ENCODE data around the gene CHST11.

The CHST11 gene

DNA sequence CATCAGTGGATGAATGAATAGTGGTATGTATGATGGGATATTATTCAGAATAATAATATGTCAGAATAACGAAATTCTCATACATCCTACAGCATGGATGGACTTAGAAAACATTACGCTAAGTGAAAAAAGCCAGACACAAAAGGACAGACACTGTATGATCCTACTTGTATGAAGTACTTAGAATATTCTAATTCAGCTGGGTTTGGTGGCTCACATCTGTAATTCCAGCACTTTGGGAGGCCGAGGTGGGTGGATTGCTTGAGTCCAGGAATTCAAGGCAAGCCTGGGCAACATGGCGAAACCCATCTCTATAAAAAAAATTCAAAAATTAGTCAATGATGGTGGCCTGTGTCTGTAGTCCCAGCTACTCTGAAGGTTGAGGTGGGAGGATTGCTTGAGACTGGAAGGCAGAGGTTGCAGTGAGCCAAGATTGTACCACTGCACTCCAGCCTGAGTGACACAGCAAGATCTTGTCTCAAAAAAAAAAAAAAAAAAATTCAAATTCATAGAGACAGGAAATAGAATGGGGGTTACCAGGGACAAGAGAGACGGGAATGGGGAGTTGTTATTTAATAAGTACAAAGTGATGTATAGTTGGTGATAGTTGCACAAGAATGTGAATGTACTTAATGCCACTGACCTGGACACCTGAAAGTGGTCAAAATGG lies 132.3 kb downstream of the CHST11 start:
- DNase-seq: no peak

DNA sequence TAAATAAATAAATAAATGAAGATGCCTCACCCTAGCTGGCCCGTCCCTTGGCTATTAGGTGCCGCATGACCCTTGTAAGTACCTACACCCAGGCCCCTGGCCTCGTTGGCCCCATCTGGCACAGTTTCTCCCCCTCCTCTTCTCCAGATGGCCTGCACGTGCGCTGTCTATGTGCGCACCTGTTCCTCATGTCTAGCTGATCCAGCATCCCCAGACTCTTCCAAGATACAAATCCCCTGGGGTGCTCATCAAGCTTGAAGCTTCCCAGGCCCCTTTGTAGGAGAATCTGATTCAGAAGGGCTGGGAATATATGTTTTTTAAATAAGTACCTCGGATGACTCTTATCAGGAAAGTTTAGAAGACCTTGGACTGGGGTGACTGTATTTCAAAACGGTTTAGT lies 133.3 kb downstream of the CHST11 start:
- no peak for DNase-seq

DNA sequence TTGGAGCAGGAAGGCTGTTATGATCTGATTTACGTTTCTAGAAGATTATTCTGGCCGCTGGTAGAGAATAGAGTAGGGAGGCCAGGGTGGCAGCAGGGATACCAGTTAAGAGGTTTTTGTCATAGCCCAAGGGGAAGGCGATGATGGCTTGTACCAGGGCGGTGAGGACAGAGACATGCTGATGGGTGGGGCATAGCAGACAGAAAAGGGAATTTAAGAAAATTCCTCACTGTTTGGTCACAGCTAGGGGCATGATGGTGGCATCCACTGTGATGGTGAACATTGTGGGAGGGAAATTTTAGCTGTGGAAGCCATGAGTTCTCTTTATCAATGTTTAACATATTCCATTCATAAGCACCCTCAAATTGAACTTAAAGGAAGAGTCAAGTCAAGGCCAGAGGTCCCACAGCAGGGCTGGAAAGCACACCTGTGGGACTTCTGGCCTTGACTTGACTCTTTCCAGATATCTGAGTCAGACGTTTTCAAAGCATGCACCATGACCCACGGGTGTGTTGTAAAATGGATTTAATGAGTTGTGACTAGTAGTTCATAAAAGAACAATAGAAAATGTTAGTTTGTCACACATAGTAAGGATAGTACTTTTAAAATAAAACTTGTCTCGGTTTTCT lies 134.6 kb downstream of the CHST11 start:
- no peak for DNase-seq

DNA sequence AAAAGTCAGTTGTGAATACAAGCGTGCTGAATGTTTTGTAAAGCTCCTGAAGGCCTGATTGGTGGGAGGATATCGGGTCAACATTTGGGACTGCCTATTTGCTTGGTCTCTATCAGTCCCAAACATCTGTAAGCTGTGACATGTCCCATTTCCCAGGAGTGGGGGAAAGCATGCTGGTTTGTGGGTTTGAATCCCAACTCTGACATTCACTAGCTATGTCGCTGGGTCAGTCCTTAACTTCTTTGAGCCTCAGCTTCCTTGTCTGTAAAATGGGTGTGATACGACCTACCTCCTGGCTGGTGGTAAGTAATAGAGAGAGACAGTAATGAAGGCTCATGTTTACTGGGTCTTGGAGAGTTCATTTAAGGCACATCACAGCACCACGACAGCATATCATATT lies 136.7 kb downstream of the CHST11 start:
- no peak for DNase-seq

DNA sequence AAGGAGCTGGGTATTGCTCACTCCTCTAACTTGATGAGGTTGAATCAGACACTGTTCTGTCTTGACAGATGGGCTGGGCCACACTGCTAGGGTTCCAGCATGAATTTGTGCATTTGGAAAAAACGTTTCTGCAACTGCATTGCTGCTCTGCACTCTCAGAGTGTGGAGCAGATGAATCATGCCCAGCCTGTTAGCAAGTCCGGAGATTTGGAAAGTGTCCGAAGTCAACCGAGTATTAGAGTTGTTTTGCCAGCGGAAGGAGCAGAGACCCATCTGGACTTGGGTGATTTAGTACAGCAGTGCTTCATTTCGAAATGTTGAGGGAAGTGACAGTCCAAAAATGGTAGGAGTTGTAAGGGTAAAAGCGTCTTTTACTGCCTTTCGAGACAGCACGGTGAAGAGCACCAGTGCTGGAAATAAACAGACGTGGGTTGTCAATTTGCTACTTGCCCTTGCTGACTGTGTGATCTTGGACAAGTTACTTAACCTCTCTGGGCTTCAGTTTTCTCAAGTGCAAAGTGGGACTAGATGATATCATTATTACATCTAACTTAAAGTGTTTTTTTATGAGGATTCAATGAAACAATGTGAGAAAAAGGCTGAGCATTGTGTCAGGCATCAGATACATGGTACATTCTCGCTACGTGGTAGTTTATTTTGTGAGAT lies 139.5 kb downstream of the CHST11 start:
- DNase-seq: peak; percentile 38

DNA sequence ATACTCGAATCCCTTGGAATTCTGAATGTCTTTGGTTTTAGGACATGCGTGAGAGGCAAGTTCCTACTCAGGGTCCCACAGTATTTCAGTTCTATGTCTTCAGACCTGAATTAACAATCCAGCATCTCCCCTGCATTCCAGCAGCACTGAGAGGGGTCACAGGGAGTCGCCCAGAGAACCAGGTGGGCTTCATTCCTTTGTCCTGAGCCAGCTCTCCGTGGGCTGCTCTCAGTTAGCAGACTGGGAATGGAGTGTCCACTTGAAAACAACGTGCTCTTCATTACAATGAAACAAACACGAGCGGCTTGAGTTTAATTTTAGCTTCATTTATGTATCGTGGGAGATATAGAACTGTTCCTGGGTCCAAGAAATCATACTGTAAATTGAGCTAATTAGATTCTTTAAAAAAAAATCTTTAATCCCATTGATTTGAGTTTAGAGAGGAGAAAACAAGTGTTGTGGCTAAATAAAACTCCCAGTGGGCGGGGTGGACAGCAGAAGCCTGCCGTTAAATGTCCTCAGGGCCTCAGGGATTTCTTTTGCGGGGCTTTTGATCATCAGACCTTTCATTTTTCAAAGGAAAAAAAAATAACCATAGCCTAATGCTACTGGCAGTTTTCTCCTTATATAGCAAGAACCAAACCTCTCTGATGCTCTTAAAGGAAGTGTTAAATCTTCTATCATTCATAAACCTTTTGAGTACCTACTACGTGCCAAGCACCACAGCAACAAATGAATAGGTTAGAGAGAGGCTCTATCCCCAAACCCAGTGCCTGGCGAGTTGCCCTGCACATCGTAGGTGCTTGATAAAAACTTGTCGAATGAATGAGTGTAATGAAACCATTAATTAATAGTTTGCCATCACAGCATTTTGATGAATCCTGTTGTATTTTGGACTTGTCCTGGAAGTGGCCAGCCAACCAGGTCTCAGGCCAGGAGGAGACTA lies 140.4 kb downstream of the CHST11 start:
- DNase-seq: no peak

DNA sequence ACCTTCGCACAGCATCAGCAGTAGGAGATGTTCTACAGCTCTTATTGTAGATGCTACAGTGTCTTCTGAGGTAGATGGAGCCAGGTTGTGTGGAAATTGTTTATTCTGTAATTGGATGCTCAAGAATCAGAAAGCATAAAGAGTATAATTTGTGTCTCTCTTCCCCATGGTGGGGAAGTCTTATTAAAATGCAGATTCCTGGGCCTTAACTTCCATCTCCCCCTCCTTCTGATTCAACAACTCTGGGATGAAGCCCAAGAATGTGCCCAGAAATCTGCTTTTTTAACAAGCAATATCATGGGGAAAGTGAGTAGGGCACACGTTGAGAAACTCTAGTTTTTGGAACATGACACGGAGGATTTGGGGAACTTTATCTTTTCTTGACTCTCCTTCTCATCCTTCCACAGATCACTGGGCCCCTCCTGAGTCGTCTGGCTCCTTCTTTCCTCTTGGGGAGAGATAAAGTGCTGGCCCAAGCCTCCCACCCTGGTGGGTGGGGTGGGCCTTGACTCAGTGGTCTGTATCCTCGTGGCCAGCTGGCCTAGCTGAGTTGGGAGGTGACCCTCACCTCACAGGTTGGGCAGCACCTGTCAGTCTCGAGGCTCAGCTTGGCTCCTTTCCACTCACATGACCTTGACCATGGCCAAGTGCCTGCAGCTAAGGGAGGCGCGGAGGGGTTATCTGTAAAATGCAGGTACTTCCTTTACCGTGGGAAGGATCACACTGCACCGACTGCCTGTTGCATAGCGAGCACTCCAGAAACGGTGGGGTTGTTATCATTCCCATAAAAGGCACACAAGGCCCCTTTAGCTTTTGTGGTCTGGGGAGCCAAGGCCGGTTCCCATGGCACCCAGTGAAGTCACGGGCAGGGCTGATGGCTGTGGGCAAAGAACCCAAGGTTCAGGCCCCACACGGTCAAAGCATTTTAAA lies 141.9 kb downstream of the CHST11 start:
- DNase-seq: no peak

DNA sequence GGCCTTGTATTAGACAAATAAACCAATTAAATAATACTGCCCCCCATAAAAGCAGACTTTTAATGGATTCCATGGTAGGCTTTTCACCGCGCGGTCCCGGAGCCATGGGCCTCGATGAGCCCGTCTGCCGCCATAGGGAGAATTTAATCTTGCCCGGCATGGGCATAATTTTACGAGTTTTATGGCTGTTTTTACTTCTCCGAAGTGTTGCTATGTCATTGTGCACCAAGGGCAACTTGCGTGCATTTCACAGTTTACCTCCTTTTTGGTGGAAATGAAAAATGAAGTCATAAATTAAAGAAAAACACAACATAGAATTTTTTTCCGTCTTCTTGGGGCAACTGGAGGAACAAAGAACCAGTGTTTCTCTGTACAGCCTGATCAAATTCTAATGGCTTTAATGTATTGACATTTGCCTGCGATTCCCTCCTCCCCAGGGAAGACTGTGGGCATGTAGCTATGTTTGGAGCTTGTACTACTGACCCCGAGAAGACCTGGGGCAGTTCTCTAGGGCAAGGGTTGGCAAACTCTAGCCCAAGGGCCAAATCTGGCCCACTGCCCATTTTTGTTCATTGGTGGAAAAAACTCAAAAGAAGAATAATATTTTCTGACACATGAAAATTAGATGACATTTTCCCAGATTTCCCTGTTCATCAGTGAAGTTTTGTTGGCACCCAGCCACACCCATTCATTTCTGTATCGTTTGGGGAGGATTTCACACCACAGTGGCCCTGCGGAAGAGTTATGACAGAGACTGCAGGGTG lies 142.7 kb downstream of the CHST11 start:
- DNase-seq: no peak

DNA sequence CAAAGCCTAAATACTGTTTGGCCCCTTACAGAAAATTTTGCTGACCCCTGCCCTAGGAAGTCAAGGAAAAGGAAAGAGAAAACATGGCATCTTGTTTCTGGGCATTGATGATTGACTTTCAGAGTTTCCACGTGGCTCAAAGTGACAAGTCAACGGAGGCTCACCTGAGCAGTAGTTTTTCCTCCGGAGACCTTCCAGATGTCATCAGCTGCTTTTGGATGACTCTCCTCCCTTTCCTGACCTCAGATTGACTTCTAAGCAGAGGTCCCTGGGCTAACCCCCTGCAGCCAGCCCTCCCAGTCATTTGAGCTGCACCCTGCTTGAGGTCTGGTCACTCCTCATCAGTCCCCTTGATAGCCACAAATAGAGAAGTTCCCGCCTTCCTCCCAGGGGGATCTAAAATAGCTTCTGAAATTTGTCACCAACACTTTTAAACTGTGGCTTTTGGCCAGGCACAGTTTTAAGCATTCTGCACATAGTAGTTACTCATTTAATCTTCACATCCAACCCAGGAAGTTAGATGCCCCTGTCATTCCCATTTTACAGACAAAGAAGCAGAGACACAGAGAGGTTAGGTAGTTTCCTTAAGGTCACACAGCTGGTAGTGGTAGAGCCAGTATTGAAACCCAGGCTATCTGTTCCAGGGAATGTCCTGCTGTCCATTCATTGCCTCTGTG lies 143.4 kb downstream of the CHST11 start:
- no peak for DNase-seq

DNA sequence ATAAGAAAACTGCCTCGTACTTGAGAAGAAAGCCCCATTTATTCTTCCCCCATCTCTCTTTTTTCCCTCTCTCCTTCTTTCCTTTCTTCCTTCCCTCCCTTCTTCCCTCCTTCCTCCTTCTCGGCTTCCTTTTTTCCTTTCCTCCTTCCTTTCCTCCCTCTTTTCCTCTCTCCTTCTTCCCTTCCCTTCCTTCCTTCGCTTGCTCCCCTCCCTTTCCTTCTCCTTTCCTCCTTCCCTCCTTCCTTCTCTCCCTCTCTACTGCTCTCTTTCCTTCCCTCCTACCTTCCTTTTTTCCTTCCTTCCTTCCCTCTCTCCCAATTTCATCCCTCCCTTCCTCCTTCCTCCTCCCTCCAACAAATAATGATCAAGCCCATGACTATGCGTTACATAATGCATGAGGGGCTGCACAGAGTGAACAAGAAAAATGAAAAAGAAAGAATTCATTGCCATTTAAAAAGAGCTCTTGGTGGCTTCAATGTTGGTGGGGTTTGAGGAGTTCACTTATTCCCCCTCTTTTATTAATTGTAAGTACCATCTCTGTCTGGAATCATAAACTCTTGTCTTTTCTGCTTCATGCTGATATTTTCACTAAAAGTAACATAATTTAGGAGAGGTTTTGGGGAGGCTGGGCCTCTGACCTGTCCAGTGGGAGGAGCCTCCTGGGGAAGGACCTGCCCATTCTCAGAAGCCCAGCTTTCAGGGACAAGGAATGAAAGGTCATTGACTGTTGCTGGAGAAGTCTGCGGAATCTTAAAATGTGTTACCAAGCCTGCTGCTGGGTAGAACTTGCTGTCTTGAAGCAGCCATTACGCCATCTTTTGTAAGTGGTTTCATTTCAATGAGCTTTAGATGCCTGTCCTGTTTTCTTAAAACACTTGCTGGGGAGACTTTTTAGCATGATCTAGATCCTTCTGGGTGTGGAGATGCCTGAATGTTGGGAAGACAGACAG lies 144.3 kb downstream of the CHST11 start:
- no peak for DNase-seq

DNA sequence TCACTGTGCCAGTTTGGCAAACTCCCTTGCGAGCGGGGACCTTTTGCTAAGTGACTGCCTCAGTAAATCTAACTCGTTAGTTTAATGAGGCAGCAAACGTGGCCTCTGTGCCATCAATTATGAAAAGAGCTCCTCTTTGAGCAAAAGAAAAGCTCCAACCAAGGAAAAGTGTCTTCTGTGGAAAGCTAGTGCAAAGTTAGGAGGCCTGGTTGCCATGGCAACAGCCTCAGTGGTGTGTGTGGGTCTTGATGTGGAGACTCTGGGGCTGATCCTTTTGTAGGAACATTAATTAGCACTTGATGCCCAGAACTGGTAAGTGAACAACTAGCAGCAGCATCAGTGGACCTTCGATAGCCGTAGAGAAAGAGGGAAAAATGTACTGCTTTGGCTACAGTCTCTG lies 145.7 kb downstream of the CHST11 start:
- no peak for DNase-seq

DNA sequence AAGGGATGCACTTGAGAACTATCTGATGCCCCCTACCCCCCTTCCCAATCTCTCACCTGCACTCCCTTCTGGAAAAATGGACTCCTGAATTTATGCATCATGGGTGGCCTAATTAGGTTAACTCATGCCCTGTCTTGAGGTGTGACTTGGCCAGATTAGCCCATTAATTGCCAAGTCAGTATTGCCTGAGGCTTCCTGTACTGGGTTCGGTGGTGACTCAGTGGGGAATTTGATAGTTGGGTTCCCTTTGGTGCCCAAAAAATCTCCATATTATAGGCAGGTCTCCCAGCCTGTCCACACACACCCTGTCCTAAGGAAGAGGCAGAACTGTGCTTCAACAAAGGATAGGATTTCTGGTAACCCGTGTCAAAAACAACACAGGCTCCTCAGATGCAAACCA lies 146.1 kb downstream of the CHST11 start:
- no peak for DNase-seq

DNA sequence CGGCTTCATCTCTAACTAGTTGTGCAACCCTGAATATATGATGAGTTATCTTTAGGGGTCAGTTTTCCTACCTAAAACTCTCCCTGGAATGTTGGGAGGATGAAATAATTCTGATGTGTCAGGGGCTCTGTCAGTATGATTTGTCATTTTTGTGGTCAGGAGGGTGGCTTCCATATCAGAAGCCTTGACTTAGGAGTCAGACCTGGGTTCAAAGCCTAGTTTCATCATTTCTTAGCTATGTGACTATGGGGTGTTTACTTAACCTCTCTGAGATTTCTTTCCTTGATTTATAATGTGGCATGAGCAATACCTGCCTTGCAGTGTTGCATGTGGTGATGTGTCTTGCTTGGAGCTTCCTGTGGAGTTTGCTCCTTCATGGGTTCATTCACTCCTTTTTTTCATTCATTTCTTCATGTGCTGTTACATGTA lies 146.8 kb downstream of the CHST11 start:
- DNase-seq: no peak

DNA sequence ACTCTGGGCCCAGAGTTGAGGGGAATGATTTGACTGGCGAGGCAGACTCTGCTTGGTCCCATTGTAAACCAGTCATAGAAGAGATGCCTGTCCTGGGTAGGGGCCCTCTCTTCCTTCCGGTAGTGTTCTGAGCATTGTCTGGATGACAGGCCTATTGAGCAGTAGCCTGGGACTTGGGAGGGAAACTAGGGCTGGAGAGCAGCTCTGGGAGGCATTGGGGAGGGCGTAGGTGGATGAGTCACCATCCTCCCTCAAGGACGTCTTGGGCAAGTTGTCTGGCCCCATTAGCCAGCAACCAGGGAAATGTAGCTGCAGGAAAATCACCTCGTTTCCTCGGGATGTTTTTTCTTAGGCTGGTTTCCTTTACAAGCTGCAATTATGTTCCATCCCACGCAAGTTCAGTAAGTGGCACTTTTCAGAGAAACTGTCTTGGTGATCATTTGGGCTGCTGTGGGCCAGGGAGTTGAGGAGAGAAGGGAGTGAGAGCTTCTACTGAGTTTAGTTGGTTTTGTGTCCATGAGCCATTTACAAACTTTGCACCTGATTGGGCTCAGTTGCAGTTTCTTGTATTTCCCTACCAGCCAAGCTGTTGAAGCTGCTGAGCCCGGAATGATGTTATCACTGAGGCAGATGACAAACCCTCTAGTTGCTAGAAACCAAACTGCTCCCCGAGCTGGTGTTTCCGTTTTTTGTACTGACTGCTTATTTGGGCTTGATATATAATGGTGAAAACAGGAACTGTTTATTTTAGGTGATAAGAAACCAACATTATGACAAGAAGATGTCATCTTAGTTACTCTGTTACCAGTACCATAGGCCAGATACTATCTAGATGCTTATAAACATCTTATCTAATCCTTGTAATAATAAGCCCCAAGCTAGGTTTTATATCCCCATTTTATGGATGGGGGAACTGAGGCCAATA lies 147.6 kb downstream of the CHST11 start:
- peak; percentile 50 for DNase-seq

DNA sequence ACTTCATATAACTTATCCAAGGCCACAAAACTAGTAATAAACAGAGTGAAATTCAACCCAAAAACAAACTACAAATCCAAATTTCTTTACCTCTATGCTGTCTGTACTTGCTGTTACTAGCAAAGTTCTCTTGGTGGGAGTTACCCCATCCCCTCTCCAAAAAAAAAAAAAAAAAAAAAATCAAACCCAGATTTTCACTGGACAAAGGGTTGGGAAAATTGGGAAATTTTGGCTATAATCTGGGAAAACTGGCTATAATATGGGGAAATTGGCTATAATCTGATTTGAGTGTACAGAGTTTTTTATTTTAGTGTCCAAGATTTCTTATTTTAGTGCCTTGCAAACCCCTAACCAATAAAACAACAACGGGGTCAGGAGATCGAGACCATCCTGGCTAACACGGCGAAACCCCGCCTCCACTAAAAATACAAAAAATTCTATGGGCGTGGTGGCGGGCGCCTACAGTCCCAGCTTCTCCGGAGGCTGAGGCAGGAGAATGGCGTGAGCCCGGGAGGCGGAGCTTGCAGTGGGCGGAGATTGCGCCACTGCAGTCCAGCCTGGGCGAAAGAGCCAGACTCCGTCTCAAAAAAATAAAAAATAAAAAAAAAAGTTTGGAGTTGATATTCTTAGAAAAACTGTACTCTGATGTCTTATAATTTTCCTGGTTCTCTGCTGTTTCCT lies 148.4 kb downstream of the CHST11 start:
- DNase-seq: no peak

DNA sequence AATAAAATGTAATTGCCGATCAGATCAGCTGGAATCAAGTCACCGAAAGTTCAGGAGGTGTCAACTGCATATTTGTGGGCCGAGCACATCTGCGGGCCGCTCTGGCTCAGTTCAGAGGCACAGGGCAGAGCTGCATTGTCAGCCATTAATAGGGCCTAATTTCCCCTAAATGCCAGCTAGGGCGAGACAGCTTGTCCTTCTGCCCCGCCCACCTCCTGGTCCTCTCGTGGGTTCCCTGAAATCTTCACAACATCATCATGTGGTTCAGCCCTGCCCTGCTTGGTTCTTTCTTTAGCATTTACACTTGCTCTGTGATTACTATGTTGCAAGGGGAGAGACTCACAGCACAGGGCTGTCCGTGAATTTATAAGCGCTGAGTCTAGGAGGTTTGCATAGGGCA lies 148.9 kb downstream of the CHST11 start:
- peak; percentile 54 for DNase-seq

DNA sequence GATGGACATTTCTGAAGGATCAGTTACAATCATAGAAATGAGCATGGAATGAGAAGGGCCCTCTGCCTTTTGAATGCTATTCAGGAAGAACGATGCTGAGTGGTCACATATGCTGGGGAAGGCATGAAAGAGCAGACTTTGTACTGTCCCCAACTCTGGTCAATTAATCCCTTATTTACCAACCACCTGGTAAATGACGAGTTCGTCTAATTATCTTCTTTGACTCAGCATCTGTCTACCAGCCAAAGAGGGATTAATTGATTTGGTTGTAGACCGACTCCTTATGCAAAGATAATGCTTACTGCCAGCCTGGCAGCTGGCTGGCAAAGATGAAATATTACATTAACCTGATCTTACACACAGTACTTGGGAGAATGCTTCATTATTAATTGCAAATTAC lies 152.2 kb downstream of the CHST11 start:
- no peak for DNase-seq

DNA sequence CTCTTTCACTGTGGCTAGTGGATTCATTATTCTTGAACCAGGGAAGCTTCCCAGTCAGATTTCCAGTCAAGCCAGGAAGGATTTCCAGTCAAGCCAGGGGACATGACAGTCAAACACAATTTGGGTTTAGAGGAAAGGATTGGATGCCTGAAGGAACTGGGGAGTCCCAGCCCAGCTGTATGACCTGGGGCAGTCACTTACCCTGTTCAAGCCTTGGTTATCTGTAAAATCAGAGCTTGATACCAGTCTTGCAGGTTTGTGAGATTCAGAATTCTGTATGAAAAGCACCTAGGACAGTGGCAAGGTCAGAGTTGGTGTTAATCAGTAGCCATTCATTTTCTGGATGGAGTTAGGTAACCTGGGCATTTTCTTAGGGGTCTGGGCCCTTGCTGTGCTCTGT lies 152.7 kb downstream of the CHST11 start:
- no peak for DNase-seq
